ENCODE measurements around the gene DNAJB6. TPM values are rescaled to one million over a fixed set of nuclear protein-coding genes. Genes with fewer than 3 reads are reported as not detected.

Gene DNAJB6
- total RNA-seq, 1 experiment from 2014 or later, result 82.5 TPM

- ATAC-seq (no peak; the same call in 1 of the 2 replicates), DNase-seq (ENCODE audit: low read depth, low spot score) (no peak)
- Histone ChIP-seq H3K79me2 (ENCODE audit: insufficient read depth, low read length) (peaks cover 100% of the 10 kb centered on the region), H3K4me2 (ENCODE audit: low read length) (no peak overlapping the region), H3K9ac (ENCODE audit: low read length) (no peak overlapping the region), H3K27me3 (ENCODE audit: insufficient read depth, low read length) (no peaks in the 10 kb centered on the region), H3K9me2 (ENCODE audit: insufficient read depth) (no peaks in the 10 kb centered on the region), H3K36me3 (ENCODE audit: control insufficient read depth in 1 of 2, insufficient read depth in 2 of 2, low read length in 2 of 2) (peaks cover 19 to 51% of the 10 kb centered on the region in 2 experiments; a peak in 3 of 4 replicates), H2AFZ (ENCODE audit: low read depth, low read length, poor library complexity, severe bottlenecking) (no peak overlapping the region), H3K9me3 (ENCODE audit: control insufficient read depth in 1 of 2, insufficient read depth in 1 of 2, low read depth in 1 of 2, low read length in 2 of 2) (no peaks in the 10 kb centered on the region), H3K4me3 (replicated peaks in 1 of 2; ENCODE audit: low read depth in 1 of 2, low read length in 2 of 2) (no peak overlapping the region), H4K20me1 (ENCODE audit: insufficient read depth) (peaks cover 26% of the 10 kb centered on the region; the same call in 1 of the 2 replicates), H3K4me1 (ENCODE audit: control insufficient read depth in 1 of 2, insufficient read depth in 2 of 2, low read length in 2 of 2) (peaks cover 0 to 7% of the 10 kb centered on the region in 2 experiments; a peak in 2 of 4 replicates), H3K27ac (ENCODE audit: low read depth, low read length) (no peak overlapping the region)
- POLR2A ChIA-PET, result no interaction called here
- RAD21 ChIA-PET (ENCODE audit: low non-redundant PET in 1 of 2, low total read pairs in 2 of 2, uncharacterized antibody in 2 of 2, unreplicated experiment in 2 of 2), result no interaction called here
- TF ChIP-seq ATF3 (IDR thresholded peaks at IDR 0.05), result no peak
- TF ChIP-seq CTCF (IDR thresholded peaks at IDR 0.05 in 2 of 3, conservative IDR thresholded peaks at IDR 0.05 in 1 of 3; ENCODE audit: borderline replicate concordance in 1 of 3, insufficient read depth in 1 of 3, low read depth in 2 of 3, low read length in 2 of 3), result no peak
- no peak for TF ChIP-seq SP1 (IDR thresholded peaks at IDR 0.05; ENCODE audit: low read depth)
- TF ChIP-seq ZNF274 (IDR thresholded peaks at IDR 0.05; ENCODE audit: low read depth, low read length), result no peak
- no peak for TF ChIP-seq EZH2phosphoT487 (IDR thresholded peaks at IDR 0.05; ENCODE audit: borderline replicate concordance)
- no peak for TF ChIP-seq ELF1 (IDR thresholded peaks at IDR 0.05; ENCODE audit: borderline replicate concordance, low read depth)
- no peak for TF ChIP-seq SIN3A (IDR thresholded peaks at IDR 0.05; ENCODE audit: low read depth)
- no peak for TF ChIP-seq EZH2 (IDR thresholded peaks at IDR 0.05)
- no peak for TF ChIP-seq POLR2A (IDR thresholded peaks at IDR 0.05; ENCODE audit: borderline replicate concordance, extremely low read depth, insufficient read depth, insufficient read length)
- TF ChIP-seq RAD21 (IDR thresholded peaks at IDR 0.05; ENCODE audit: low read depth), result no peak
- TF ChIP-seq JUND (IDR thresholded peaks at IDR 0.05), result no peak
- no peak for TF ChIP-seq POLR2AphosphoS5 (IDR thresholded peaks at IDR 0.05; ENCODE audit: low read depth, low read length)
- no peak for TF ChIP-seq SRF (IDR thresholded peaks at IDR 0.05; ENCODE audit: low read depth)
- TF ChIP-seq EGR1 (IDR thresholded peaks at IDR 0.05; ENCODE audit: low read depth), result no peak
- no peak for TF ChIP-seq FOSL1 (IDR thresholded peaks at IDR 0.05; ENCODE audit: low read depth)
- TF ChIP-seq ZBTB33 (IDR thresholded peaks at IDR 0.05; ENCODE audit: extremely low read depth, insufficient replicate concordance, low read length), result no peak
- no peak for TF ChIP-seq REST (IDR thresholded peaks at IDR 0.05; ENCODE audit: low read depth)
- no TSS peak for BruUV-seq (replicated peaks)
- CTCF ChIA-PET, result no interaction called here
- intact Hi-C loops (cut with micrococcal nuclease), result no loop called here
Measured at GRCh38 chr7:157360483-157361025, 23.8 kb downstream of the DNAJB6 start.
